GM18498 (cell line): ENCODE results near the gene PHPT1.
A peak's percentile ranks its signal among the peaks of the same experiment; 100 is the strongest.
"Not testable (repeated sequence)": the region's sequence is repeated elsewhere in the genome, so short reads cannot be mapped to it uniquely, and the experiment has no call there.

Experiments used
- ATAC-seq: cut with Tn5 transposase; IDR thresholded peaks from one replicate; pipeline ENCODE4 v1.9.1; 2021; ENCODE audit warnings: mild to moderate bottlenecking, moderate library complexity; ENCODE audit not compliant: unreplicated experiment

The PHPT1 gene

DNA sequence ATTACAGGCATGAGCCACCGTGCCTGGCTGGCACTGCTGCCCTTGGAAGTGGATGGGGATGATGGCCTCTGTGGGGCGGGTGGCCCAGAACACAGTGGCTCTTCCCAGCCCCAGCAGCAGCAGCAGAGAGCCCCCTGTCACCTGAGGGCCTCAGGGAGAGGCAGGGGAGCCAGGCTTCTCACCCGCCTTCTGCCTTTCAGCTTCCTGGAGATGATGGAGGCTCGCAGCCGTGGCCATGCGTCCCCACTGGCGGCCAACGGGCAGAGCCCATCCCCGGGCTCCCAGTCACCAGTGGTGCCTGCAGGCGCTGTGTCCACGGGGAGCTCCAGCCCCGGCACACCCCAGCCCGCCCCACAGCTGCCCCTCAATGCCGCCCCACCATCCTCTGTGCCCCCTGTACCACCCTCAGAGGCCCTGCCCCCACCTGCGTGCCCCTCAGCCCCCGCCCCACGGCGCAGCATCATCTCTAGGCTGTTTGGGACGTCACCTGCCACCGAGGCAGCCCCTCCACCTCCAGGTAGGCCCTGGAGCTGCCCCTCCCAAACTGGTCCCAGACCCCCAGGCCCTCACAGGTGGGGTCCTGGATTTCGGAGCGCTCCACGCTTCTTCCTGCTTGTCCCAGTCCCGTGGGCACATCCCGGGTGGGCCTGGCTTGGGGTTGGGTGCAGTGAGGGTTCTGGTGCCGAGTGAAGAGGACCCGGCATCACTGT, 11.9 kb upstream of the PHPT1 start:
- ATAC-seq = no peak

GRCh38 chr9:136837856-136838277, 11.3 kb upstream of the PHPT1 start:
- ATAC-seq = not testable (repeated sequence)

- no peak for ATAC-seq
Observed at GRCh38 chr9:136838314-136839228, 10.6 kb upstream of the PHPT1 start.

DNA sequence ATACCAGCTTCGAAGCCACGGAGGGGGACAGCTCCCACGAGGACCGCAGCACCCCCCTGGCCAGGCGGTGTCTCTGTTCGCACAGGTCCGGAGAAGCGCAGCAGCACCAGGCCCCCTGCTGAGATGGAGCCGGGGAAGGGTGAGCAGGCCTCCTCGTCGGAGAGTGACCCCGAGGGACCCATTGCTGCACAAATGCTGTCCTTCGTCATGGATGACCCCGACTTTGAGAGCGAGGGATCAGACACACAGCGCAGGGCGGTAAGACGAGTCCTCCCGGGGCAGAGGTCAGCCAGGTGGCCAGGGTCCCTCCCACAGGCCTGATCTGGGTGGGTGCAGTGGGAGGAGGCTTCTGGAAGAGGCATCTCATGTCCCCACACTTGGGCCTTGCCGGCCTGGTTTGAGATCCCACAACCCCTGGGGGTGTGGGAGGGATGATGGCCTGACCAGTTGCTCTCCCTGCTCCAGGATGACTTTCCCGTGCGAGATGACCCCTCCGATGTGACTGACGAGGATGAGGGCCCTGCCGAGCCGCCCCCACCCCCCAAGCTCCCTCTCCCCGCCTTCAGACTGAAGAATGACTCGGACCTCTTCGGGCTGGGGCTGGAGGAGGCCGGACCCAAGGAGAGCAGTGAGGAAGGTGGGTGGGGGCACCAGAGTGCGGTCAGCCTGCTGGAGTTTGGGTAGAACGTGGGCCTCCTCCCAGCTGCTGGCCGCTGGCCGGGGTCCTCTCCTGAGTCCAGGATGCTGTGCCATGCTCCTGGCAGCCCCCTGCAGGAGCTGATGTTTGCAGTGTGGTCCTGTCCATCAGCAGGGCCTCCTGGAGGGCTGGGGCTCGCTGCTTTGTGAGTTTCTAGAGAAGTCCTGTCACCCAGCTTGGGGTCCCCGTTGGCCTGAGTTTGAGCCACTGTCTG, 9.7 kb upstream of the PHPT1 start:
- no peak for ATAC-seq

- no peak for ATAC-seq
Observed at GRCh38 chr9:136840140-136840876, 8.9 kb upstream of the PHPT1 start.

GRCh38 chr9:136840877-136841645, 8.1 kb upstream of the PHPT1 start:
- ATAC-seq = no peak

- ATAC-seq = not testable (repeated sequence)
Observed at GRCh38 chr9:136841646-136842379, 7.4 kb upstream of the PHPT1 start.

GRCh38 chr9:136842380-136842948, 6.7 kb upstream of the PHPT1 start, which contains the start of gene AJM1:
Gene AJM1 (plus strand): TSS chr9:136842478. CDS start chr9:136844415, 1,937 bp downstream.
- ATAC-seq = peak; percentile 76

GRCh38 chr9:136843159-136843800, 5.9 kb upstream of the PHPT1 start:
- not testable (repeated sequence) for ATAC-seq

DNA sequence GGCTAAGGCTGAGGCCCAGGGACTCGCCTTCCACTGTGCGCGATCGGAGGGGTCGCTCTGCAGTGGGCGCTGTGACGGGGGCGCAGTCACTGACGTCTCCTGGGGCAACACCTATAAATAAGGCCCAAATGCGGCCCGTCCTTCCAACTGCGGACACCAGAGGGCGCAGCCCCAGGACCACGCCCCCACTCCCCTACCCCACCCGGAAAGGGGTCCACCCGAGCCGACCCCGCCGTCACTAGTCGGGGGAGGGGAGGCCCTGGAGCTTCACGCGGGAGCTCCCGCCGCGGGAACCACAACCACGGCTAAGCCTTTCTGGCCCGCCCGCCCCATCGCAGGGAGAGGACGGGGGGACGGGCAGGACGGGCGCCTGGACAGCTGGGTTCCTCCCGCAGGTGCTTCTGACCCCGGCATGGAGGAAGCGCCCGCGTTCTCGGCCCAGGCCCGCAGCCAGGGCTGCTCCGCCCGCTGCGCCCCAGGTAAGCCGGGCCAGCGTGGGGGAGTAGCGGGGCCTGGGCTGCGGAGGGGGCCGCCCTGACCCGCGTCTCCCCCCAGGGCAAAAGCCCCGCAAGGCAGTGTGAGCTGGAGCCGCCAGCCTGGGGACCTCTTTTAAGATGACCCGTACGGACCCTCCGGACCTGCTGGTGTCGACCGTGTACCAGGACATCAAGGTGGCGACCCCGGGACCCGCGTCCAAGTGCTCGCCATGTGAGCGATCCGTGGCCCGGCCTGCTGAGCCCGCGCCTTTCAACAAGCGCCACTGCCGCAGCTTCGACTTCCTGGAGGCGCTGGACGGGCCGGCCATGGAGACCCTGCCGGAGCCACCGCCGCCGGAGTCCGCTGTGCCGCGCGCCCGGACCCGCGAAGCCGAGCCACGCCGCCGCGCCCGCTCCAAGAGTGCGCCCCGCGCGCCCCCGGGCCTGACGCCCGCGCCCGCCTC, 5.1 kb upstream of the PHPT1 start:
- not testable (repeated sequence) for ATAC-seq

DNA sequence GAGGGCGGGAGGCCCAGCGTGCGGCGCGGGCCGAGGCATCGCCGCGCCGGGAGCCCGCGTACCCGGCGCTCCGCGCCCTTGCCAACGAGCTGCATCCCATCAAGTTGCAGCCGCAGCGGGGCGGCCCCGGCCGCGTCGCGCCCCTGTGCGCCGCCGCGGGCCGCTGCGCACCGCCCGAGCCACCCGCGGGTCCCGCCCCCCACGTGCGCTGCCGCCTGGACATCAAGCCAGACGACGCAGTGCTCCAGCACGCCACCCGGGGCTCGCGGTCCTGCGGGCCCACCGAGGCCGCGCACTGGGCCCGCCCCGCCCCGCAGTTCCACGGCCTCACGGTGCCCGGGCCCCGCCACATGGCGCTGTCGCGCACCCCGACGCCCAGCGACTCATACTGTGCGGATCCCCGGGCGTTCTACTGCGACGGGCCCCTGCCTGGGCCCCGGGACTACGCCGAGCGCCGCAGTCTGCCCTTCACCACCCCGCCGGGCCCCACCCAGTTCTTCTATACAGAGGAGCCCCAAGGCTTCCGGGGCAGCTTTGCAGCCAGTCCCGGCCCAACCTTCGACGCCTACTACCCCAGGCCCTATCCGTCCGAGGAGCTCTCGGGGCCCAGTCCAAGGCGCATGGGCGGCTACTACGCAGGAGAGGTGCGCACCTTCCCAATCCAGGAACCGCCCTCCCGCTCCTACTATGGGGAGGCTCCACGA, 4.3 kb upstream of the PHPT1 start:
- ATAC-seq = no peak

- ATAC-seq = no peak
Observed at GRCh38 chr9:136845465-136846260, 3.5 kb upstream of the PHPT1 start.

- no peak for ATAC-seq
Observed at GRCh38 chr9:136846376-136847087, 2.7 kb upstream of the PHPT1 start.

GRCh38 chr9:136847088-136847825, 2.0 kb upstream of the PHPT1 start:
- no peak for ATAC-seq
